ENCODE measurements around the gene NR3C2. TPM values are rescaled to one million over a fixed set of nuclear protein-coding genes. Genes with fewer than 3 reads are reported as not detected.
A peak's percentile ranks its signal among the peaks of the same experiment; 100 is the strongest.

The NR3C2 gene
- total and polyA plus RNA-seq, 2 of the 4 experiments (the other 2 are of a cell fraction), result 1.1 to 2.3 TPM

DNA sequence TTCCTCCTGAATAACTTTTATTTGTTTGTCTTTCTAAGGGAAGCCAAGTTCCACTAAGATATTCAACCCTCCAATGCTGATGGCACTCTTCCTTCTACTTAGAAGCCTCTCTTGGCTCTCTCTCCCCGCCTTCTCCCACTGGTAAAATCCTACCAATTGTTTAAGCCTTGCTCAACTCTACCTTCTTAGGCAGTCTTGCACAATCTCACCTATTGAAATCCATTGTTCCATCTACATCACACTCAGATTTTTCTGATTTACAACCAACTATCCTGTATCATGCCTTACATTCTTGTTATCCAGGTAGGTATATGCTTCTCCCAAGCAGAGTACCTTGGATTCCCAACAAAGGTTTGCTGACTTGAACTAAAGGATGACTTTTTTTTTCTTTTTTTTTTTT, 69.1 kb downstream of the NR3C2 start:
- H2BK120ac ChIP-seq (ENCODE audit: low read depth, low read length), result no peak overlapping the region
- no peak overlapping the region for H3K14ac ChIP-seq (replicated peaks; ENCODE audit: low read depth, low read length)
- 40% methylated on average over 1 of the region's 1 CpG; no CpG with 5 or more reads in 1 of the 2 experiments for WGBS, 2 experiments (ENCODE audit: extremely low coverage in 2 of 2, insufficient read length in 1 of 2)
- POLR2A ChIA-PET (ENCODE audit: unreplicated experiment), result no interaction called here
- no peak overlapping the region for H3K9ac ChIP-seq (ENCODE audit: low read depth, low read length)
- CTCF ChIA-PET, result no interaction called here
- H3K18ac ChIP-seq (ENCODE audit: low read depth, low read length), result no peak overlapping the region
- no peaks in the 10 kb centered on the region for H4K20me1 ChIP-seq (ENCODE audit: insufficient read depth, low read length)
- no peak overlapping the region for H3K4ac ChIP-seq (ENCODE audit: low read depth, low read length)
- no peak overlapping the region for H2BK20ac ChIP-seq (ENCODE audit: low read depth, low read length)
- H3K27me3 ChIP-seq (ENCODE audit: control insufficient read depth, insufficient read depth, low read length), result no peaks in the 10 kb centered on the region
- H3K4me1 ChIP-seq (ENCODE audit: control insufficient read depth, insufficient read depth, low read length), result no peaks in the 10 kb centered on the region
- H2BK5ac ChIP-seq (ENCODE audit: low read depth, low read length, poor library complexity, severe bottlenecking), result no peak overlapping the region
- H2AFZ ChIP-seq (replicated peaks; ENCODE audit: low read length, poor library complexity), result no peak overlapping the region
- no peak overlapping the region for H3K4me2 ChIP-seq (ENCODE audit: low read depth, low read length)
- no peak overlapping the region for H4K8ac ChIP-seq (ENCODE audit: low read depth in 2 of 2, low read length in 2 of 2)
- H3K36me3 ChIP-seq (ENCODE audit: control insufficient read depth, insufficient read depth, low read length), result no peaks in the 10 kb centered on the region
- no peak overlapping the region for H3K4me3 ChIP-seq (ENCODE audit: insufficient read depth, low read depth, low read length)
- no peak overlapping the region for H2BK15ac ChIP-seq (ENCODE audit: low read depth, low read length)
- DNase-seq (no peak), ATAC-seq (ENCODE audit: low read depth) (no peak)
- no peak overlapping the region for H4K91ac ChIP-seq (ENCODE audit: insufficient read depth, low read depth, low read length)
- intact Hi-C loops (cut with micrococcal nuclease), result no loop called here
- no peaks in the 10 kb centered on the region for H3K9me1 ChIP-seq (ENCODE audit: insufficient read depth, low read length)
- H3K23ac ChIP-seq (ENCODE audit: low read depth, low read length), result no peak overlapping the region
- BruUV-seq (replicated peaks), result no TSS peak
- H4K5ac ChIP-seq (ENCODE audit: low read depth, low read length), result no peak overlapping the region
- H2AK9ac ChIP-seq (replicated peaks; ENCODE audit: low read depth, low read length, poor library complexity), result no peak overlapping the region
- H3K56ac ChIP-seq (ENCODE audit: extremely low read depth, insufficient read depth, low read length), result no peak overlapping the region
- no peak overlapping the region for H3K27ac ChIP-seq (ENCODE audit: insufficient read depth, low read length)
- no peaks in the 10 kb centered on the region for H3K79me1 ChIP-seq (ENCODE audit: low read depth in 1 of 2, low read length in 2 of 2)
- TF ChIP-seq CEBPB (IDR thresholded peaks at IDR 0.05; ENCODE audit: low read depth, low read length) (peak; percentile 17; the same call in 1 of the 2 replicates), RCOR1 (IDR thresholded peaks at IDR 0.05; ENCODE audit: insufficient replicate concordance, low read length) (no peak)
- no peaks in the 10 kb centered on the region for H3K9me3 ChIP-seq (ENCODE audit: control insufficient read depth, insufficient read depth, low read length)
- no peak overlapping the region for H2AK5ac ChIP-seq (ENCODE audit: low read depth, low read length)
- in situ Hi-C loops (cut with MboI; ENCODE audit: low sequenced_read_pairs), result no loop called here
- dilution Hi-C loops (cut with HindIII; ENCODE audit: low sequenced_read_pairs, unreplicated experiment), result no loop called here

Measured in IMR-90 (cell line).